Activated CD8-positive, alpha-beta memory T cell treated with anti-CD3 and anti-CD28 coated beads, Interleukin-2, amount 50 U/mL, for 1 hour (primary cell): ENCODE data around the gene EFNA4.

Experiments
- DNase-seq: peaks from one replicate; pipeline ENCODE4 v3.0.0-alpha.2; 2020; ENCODE audit errors: extremely low read depth

EFNA4 gene

DNA sequence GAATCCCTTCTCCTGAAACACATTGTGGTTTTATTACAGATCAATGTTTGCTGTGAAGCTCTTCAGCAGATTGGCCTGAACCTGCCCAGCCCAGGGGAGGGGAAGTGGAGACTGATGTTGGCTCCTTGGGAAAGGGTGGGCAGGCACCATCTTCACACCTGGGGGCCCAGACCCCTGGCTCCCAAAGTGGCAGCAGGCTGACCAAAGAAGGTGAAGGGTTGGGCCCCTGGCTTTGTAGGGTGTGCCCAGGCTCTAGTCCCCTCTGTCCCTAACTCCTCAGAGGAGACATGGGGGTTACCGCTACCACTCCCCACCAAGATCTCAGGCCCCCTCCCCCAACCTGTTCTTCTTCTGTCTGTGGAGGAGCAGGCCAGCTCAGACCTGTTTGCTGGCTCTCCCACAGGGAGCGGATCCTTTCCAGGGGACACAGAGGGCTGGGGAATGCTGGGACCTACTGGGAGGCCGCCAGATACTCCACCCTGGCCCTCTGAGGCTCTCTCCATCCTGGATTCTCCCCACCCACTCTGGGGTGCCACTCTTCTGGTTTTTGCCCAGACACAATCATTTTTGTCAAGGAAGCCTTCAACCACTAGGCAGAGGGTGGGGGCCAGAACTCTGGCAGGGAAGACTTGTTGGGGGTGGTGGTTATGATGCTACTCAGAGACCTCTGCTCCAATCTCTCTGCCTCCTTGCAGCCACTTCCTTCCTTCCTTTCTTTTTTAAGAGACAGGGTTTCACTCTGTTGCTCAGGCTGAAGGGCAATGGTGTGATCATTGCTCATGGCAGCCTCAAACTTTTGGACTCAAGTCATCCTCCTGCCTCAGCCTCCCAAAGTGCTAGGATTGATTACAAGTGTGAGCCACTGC, 10.1 kb downstream of the EFNA4 start:
- DNase-seq, result no peak

- DNase-seq, result no peak
These were observed 12.0 kb downstream of the EFNA4 start for GRCh38 chr1:155075535-155075934.

GRCh38 chr1:155076371-155076770, 12.8 kb downstream of the EFNA4 start:
- DNase-seq, result no peak

GRCh38 chr1:155077346-155077745, 13.8 kb downstream of the EFNA4 start:
- DNase-seq, result no peak

DNA sequence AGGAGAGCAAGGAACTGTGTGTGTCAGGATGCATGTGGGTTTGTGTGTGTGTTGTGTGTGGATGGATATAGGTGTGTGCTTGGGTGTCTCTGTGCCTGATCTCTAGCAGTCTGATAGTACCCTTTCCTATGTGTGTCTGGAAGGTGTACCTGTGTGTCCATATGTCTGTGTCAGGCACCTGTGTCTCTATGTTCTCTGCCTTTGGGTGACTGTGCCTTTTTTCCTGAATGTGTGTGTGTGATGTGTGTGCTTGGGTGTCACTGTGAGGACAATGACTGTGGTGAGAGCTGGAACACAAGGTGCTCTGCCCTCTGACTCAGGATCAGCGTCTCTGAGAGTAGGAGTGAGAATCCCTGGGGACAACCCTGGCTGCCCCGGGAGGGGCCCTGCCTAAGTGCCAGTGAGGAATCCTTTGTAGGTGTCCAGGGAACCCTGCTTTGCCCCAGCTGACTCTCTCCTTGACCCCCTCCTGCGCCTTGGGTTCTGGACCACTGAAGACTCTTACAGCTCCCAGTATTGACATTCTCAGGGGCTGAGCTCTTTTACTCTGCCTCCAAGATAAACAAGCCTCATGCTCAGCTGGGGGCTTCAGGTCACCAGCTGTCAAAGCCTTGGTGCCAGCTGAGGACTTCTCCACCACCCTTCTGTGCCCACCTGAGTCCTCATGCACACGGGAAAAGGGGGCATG, 14.4 kb downstream of the EFNA4 start:
- no peak for DNase-seq

- no peak for DNase-seq
These were observed 15.1 kb downstream of the EFNA4 start, which contains the start of gene EFNA3 for GRCh38 chr1:155078469-155079209. EFNA3 (plus strand) TSS chr1:155078837; CDS start chr1:155078942, 105 bp downstream.

- no peak for DNase-seq
These were observed 15.6 kb downstream of the EFNA4 start for GRCh38 chr1:155079210-155079486.

DNA sequence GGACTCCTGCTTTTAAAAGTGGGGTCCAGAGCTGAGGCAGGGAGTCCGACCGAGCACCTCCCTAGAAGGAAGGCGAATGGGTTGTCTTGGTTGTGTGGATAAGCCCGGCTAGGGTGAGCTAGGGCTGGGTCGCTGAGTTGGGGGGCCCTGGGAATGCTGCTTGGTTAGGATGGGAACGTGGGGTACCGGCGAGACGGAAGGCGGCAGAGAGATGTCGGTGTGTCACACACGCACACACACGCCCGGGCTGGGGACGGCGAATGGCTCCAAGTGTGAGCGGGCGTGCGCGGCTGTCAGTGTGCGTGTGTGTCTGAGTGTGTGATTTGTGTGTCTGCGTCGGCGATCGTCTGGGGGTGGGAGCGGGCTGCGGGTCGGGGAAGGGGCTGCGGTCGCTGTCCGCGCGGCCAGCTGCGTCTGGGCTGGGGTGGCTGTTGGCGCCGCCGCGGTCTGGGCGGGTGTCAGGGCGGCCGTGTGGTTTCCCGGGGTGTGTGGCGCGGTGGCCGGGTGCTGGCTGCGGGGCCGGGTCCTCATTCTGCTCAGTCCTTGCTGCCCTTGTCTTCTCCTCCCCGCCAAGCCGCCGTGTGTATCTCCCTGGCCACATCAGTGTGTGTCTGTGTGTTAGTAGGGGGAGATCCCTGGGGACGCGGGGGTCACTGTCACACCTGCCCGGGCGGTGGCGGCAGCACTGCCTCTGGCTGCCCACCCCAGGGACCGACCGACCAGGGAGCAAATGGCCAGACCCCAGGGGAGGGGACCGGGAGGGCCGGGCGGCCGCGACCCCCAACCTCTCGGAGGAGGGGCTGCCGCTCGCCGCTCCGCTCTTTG, 16.2 kb downstream of the EFNA4 start:
- no peak for DNase-seq

DNA sequence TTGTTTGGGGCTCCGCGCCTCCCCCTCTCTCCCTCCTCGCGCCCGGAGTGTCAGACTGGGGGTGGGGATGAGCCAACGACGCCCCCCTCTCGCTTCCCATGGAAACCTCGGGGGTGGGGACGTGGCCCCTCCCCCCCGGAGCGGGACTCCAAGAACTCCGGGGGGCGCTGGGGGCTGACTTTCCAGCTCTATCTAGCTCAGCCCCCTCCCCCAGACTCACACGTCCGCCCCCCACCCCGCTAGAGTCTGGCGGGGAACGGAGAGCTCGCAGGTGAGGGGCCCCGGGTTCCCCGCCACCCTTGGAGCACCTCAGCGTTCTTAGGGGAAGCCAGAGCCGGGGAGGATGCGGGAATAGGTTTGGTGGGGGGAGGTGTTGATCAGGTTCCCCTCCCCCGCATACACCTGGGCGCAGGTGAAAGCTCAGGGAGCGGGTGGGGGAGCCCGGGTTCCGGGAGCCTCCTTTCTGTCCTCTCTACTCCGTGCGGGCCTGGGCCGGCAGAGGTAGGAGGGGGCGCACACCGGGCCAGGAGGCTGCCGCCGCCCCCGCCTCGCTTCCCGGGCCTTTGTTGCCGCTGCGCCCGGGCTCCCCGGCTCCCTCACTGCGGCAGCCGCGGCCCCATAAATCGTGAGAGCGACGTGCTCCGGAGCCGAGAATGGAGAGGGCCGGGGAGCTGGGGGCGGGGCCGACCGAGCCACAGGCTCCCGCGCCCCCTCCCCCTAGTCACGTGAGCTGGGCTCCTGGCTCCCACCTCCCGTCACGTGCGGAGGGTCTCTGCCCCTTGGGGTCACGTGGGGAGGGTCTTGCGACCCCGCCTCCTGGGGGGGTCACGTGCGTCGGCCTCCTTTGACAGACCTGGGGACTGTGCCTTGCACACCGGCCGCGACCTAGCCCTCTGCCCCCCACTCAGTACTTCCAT, 17.0 kb downstream of the EFNA4 start:
- DNase-seq, result no peak

- no peak for DNase-seq
These were observed 18.1 kb downstream of the EFNA4 start for GRCh38 chr1:155081472-155082300.

- DNase-seq, result no peak
These were observed 18.9 kb downstream of the EFNA4 start for GRCh38 chr1:155082301-155083051.

DNA sequence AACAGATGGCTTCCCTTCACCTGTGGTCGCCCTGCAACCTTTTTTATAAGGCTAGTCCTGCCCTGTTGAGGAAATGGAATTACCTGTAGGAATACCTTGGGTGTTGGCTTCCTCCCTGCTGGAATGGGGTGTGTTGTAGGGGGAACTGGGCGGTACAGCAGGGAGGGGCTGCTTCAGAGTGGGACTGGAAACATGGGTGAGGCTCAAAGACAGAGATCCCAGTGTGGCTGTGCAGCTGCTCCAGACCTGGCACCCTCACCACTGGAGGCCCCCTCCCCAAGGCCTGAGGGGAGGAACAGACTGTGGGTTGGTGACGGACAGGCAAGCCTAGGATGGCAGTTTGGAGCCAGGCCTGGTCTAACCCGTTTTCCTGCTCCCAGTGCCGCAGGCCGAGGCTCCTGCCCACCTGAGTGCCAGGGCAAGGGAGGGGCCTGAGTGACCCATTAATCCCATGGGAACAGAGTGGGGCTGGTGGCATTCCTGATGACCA, 19.6 kb downstream of the EFNA4 start:
- no peak for DNase-seq

DNA sequence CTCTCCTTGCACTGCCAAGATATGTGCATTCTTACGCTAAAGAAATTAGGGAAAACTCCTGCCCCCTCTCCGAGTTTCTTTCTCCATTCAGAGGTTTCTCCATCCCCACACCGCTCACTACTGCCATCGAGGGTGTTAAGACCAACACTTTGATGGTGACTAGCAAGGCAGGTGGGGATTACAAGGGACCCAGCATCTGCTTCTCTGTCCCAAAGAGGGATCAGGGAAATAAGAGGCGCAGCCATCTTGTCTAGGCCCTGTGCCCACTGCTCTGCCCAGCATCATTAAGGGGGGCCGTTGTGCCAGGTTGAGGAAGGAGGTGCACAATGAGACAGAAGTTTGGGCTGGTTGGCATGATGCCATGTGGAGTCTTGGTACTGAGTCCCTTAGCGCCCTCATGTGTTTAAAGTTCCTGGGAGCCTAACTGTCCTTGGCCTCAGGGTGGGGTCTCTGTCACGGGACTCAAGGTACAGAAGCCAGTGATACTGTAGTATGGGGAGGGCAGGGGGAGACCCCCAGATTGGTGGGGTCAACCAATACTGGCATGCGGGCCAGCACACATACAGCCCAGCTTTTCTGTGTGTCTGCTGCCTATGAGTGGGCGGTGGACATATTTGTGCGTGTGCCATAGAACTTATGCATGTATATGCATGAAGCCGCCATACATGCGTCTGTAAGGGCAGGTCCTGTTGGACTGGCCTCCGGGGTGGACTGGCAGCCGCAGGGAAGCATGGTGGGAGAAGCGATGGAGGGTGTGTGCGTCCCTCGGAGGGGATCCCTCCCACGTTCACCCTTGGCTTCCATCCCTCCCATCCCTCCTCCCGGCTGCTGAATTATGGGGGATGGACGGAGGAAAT, 20.6 kb downstream of the EFNA4 start:
- no peak for DNase-seq

GRCh38 chr1:155084722-155085503, 21.4 kb downstream of the EFNA4 start:
- DNase-seq, result peak; percentile 70

GRCh38 chr1:155085504-155086127, 22.1 kb downstream of the EFNA4 start:
- peak; percentile 71 for DNase-seq

GRCh38 chr1:155086128-155086741, 22.7 kb downstream of the EFNA4 start:
- DNase-seq, result no peak
